Measurements from ENCODE around the gene MOSMO. TPM values are rescaled to one million over a fixed set of nuclear protein-coding genes. Genes with fewer than 3 reads are reported as not detected.

MOSMO gene
- total and polyA plus RNA-seq, 9 of the 15 experiments (the other 6 are each of a cell fraction or from before 2014, with no cell fraction given): 1.9 to 13.3 (median 7.7) TPM

DNA sequence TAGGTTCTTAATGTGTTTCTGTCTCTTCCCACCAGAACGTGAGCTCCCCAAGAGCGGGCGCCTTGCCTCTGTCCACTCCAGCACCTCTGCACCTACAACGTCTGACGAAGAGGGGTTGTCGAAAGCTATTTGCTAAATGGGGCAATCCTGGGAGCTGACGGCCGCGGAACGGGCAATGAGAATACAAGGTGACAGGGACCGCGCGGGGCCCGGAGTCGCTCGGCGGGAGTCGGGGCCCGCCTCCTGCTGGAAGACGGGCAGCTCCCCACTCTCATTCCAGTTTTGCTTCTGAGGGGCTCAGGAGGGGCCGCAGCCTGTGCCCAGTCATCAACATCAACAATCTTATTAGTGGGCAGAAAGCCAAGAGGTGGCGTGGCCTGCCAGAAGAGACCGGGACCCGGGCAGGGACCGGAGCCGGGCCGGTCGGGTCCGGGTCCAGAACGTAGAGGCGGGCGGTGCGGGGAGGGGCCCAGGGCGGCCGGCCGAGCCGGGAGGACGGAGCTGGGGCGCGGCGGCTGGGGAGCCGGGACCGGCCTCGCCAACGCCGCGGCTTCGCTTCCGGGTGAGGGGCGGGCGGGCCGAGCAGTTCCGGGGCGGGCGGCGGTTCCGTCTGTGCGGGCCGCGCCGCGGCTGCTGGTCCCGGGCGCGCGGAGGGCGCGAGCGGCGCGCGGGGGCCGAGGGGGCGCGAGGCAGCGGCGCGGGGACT lies at the start of gene MOSMO (continued):
- no peak for TF ChIP-seq DEAF1 (CRISPR knock-in tag; IDR thresholded peaks at IDR 0.05)
- TF ChIP-seq EHMT2 (IDR thresholded peaks at IDR 0.05): peak; percentile 78; the same call in 1 of the 2 replicates
- TF ChIP-seq CBX3 (IDR thresholded peaks at IDR 0.05; ENCODE audit: borderline replicate concordance in 1 of 2, low read length in 2 of 2): no peak
- TF ChIP-seq ESRRA (IDR thresholded peaks at IDR 0.05; ENCODE audit: borderline replicate concordance, low read depth): peak; percentile 20; the same call in 1 of the 2 replicates
- TF ChIP-seq HCFC1 (IDR thresholded peaks at IDR 0.05; ENCODE audit: low read depth, low read length): peak; percentile 58
- no peak for TF ChIP-seq FOXM1 (IDR thresholded peaks at IDR 0.05; ENCODE audit: low read depth)
- TF ChIP-seq FOXM1 (CRISPR knock-in tag; IDR thresholded peaks at IDR 0.05; ENCODE audit: low read depth): no peak
- TF ChIP-seq THRAP3 (IDR thresholded peaks at IDR 0.05; ENCODE audit: borderline replicate concordance): no peak
- TF ChIP-seq ZSCAN29 (IDR thresholded peaks at IDR 0.05): no peak
- TF ChIP-seq ZNF282 (CRISPR knock-in tag; IDR thresholded peaks at IDR 0.05): no peak
- TF ChIP-seq RBFOX2 (IDR thresholded peaks at IDR 0.05; ENCODE audit: low read depth, low read length): peak; percentile 76
- TF ChIP-seq ESRRB (CRISPR knock-in tag; IDR thresholded peaks at IDR 0.05; ENCODE audit: borderline replicate concordance): no peak
- TF ChIP-seq ZKSCAN1 (IDR thresholded peaks at IDR 0.05; ENCODE audit: low read depth, low read length): no peak
- no peak for TF ChIP-seq MCM7 (IDR thresholded peaks at IDR 0.05)
- TF ChIP-seq SUPT5H (IDR thresholded peaks at IDR 0.05): 0 out of 2 replicates have a peak, but pooled peaks have one; percentile 19
- TF ChIP-seq ZSCAN32 (CRISPR knock-in tag; IDR thresholded peaks at IDR 0.05): no peak
- TF ChIP-seq, protein P1, sequence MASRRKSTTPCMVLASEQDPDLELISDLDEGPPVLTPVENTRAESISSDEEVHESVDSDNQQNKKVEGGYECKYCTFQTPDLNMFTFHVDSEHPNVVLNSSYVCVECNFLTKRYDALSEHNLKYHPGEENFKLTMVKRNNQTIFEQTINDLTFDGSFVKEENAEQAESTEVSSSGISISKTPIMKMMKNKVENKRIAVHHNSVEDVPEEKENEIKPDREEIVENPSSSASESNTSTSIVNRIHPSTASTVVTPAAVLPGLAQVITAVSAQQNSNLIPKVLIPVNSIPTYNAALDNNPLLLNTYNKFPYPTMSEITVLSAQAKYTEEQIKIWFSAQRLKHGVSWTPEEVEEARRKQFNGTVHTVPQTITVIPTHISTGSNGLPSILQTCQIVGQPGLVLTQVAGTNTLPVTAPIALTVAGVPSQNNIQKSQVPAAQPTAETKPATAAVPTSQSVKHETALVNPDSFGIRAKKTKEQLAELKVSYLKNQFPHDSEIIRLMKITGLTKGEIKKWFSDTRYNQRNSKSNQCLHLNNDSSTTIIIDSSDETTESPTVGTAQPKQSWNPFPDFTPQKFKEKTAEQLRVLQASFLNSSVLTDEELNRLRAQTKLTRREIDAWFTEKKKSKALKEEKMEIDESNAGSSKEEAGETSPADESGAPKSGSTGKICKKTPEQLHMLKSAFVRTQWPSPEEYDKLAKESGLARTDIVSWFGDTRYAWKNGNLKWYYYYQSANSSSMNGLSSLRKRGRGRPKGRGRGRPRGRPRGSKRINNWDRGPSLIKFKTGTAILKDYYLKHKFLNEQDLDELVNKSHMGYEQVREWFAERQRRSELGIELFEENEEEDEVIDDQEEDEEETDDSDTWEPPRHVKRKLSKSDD (conservative IDR thresholded peaks at IDR 0.05; ENCODE audit: low read length): no peak
